Activated T-helper 2 cell treated with anti-CD3 and anti-CD28 coated beads, Interferon-gamma antibody, Interleukin-2, Interleukin-4, amounts not matched to agents 10 μg/mL and 5 μg/mL and 100 μg/mL, durations not matched to agents 14 hours and 24 hours and 36 hours (primary cell): ENCODE data around the gene CCDC102A. TPM values are rescaled to one million over a fixed set of nuclear protein-coding genes. Genes with fewer than 3 reads are reported as not detected.
A peak's percentile ranks its signal among the peaks of the same experiment; 100 is the strongest.

Experiments used
- DNase-seq: peaks from one replicate; pipeline ENCODE4 v3.0.0; 2021; ENCODE audit warnings: low spot score
- H3K27ac Mint-ChIP-seq: one replicate; pipeline ENCODE4 v1.8.0; 2021; ENCODE audit warnings: mixed read lengths
- H3K27me3 Mint-ChIP-seq: one replicate; pipeline ENCODE4 v1.8.0; 2021; ENCODE audit warnings: low read depth, mixed read lengths
- H3K36me3 Mint-ChIP-seq: one replicate; pipeline ENCODE4 v1.8.0; 2021; ENCODE audit warnings: low read depth, mixed read lengths
- H3K4me1 Mint-ChIP-seq: one replicate; pipeline ENCODE4 v1.8.0; 2021; ENCODE audit warnings: low read depth, mixed read lengths
- H3K4me3 Mint-ChIP-seq: one replicate; pipeline ENCODE4 v1.8.0; 2021; ENCODE audit warnings: low read depth, mild to moderate bottlenecking, moderate library complexity, mixed read lengths
- H3K9me3 Mint-ChIP-seq: one replicate; pipeline ENCODE4 v1.8.0; 2021; ENCODE audit warnings: mixed read lengths
- intact Hi-C: fragments of 100-400 bp; cut with micrococcal nuclease; formaldehyde crosslinking; loops from one replicate; pipeline ENCODE4 v1.15.1; 2023
- total RNA-seq: library from RNA; stranded (reverse); gene quantifications from 2 replicates; pipeline ENCODE4 v1.2.3, GENCODE V29; 2022

The CCDC102A gene
- total RNA-seq, 1 donor from 2014 or later: 6.8 TPM

GRCh38 chr16:57471852-57472664, 64.3 kb downstream of the CCDC102A start:
- H3K9me3 Mint-ChIP-seq: no peaks in the 10 kb centered on the region
- peaks cover 44% of the 10 kb centered on the region for H3K36me3 Mint-ChIP-seq
- no peaks in the 10 kb centered on the region for H3K27me3 Mint-ChIP-seq
- no peak for DNase-seq
- H3K4me1 Mint-ChIP-seq: peaks cover 15% of the 10 kb centered on the region
- no peak overlapping the region for H3K27ac Mint-ChIP-seq
- H3K4me3 Mint-ChIP-seq: no peak overlapping the region
- intact Hi-C loops: no loop called here

- Mint-ChIP-seq H3K36me3 (peaks cover 45% of the 10 kb centered on the region), H3K9me3 (no peaks in the 10 kb centered on the region), H3K4me3 (no peak overlapping the region), H3K27me3 (no peaks in the 10 kb centered on the region), H3K4me1 (peaks cover 12% of the 10 kb centered on the region), H3K27ac (no peak overlapping the region)
- intact Hi-C loops: no loop called here
- no peak for DNase-seq
Observed at GRCh38 chr16:57471209-57471608, 65.2 kb downstream of the CCDC102A start.

DNA sequence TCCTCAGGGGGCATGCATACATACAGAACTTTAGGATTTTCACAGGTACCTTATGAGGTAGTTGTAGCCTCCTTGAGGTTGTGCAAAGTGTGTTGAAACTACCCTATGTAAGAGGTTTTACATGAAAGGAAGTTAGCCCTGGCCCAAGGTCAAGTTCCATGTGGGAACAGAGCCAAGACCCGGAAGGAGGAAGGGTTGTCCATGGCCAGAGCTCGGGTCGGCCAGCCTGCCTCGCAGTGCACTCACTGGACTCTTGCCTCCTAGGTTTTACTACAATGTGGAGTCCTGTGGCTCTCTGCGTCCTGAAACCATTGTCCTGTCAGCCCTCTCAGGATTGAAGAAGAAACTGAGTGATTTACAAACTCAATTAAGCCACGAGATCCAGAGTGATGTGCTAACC, 65.7 kb downstream of the CCDC102A start:
- intact Hi-C loops: no loop called here
- Mint-ChIP-seq H3K9me3 (no peaks in the 10 kb centered on the region), H3K36me3 (peaks cover 50% of the 10 kb centered on the region), H3K27ac (no peak overlapping the region), H3K4me1 (peaks cover 10% of the 10 kb centered on the region), H3K4me3 (no peak overlapping the region), H3K27me3 (no peaks in the 10 kb centered on the region)
- no peak for DNase-seq

DNA sequence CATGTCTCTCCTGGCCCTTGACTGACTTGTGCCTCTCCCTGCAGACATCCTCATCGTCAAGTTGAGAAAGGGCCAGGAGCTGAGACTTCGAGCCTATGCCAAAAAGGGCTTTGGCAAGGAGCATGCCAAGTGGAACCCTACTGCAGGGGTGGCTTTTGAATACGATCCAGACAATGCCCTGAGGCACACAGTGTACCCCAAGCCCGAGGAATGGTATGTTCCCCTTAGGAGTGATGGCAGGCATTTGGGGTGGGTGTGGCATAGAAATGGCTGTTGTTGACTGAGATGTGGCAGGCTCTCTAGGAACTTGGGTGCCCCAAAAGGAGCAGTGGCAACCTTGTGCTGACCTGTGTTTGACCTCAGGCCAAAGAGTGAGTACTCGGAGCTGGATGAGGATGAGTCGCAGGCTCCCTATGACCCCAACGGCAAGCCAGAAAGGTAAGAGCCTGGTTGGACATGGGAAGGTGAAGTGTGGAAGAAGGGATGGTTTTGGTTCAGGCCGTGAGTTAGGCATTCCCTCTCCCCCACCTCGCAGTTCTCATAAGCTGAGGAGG, 66.4 kb downstream of the CCDC102A start:
- H3K36me3 Mint-ChIP-seq: peaks cover 57% of the 10 kb centered on the region
- no peak overlapping the region for H3K4me3 Mint-ChIP-seq
- H3K9me3 Mint-ChIP-seq: no peaks in the 10 kb centered on the region
- no peak overlapping the region for H3K27ac Mint-ChIP-seq
- no peak for DNase-seq
- peaks cover 9% of the 10 kb centered on the region for H3K4me1 Mint-ChIP-seq
- H3K27me3 Mint-ChIP-seq: no peaks in the 10 kb centered on the region
- intact Hi-C loops: no loop called here

DNA sequence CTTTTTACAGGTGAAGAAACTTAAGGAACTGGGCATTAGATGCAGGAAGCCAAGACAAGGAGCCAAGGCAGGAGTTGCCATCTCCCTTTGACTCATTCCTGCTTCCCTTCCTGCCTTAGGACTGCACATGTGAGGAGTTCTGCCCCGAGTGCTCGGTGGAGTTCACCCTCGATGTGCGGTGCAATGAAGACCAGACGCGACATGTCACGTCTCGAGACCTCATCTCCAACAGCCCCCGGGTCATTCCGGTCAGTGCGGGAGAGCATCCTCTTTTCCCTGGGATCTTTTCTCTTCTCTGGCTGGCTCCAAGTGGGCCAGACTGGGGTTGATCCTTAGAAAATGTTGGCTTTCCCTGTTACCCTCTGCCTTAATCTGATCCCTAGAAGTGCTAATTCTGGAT, 67.3 kb downstream of the CCDC102A start:
- no peaks in the 10 kb centered on the region for H3K9me3 Mint-ChIP-seq
- peaks cover 14% of the 10 kb centered on the region for H3K4me1 Mint-ChIP-seq
- no peak overlapping the region for H3K27ac Mint-ChIP-seq
- H3K27me3 Mint-ChIP-seq: no peaks in the 10 kb centered on the region
- no peak for DNase-seq
- intact Hi-C loops: no loop called here
- no peak overlapping the region for H3K4me3 Mint-ChIP-seq
- H3K36me3 Mint-ChIP-seq: peaks cover 66% of the 10 kb centered on the region

DNA sequence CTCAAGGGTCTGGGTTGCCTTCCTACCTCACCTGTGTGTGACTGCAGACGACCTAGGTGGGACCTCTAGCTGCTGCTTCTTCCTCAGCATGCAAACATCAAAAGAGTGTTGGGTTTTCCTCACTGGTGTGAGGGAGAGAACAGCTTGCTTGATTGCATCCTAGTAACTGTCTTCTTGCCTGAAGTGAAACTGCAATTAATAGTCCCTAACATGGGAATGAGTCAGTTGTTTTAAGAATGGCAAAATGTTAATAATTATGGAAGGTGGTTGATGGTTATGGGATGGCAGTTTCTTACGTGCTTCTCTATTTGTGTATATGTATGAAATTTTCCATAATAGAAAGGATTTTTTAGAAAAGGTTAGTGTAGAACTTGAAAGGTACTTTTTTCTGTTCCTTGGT, 68.0 kb downstream of the CCDC102A start:
- DNase-seq: no peak
- Mint-ChIP-seq H3K4me1 (peaks cover 19% of the 10 kb centered on the region), H3K4me3 (no peak overlapping the region), H3K9me3 (no peaks in the 10 kb centered on the region), H3K27ac (no peak overlapping the region), H3K27me3 (no peaks in the 10 kb centered on the region), H3K36me3 (peaks cover 68% of the 10 kb centered on the region)
- intact Hi-C loops: no loop called here

DNA sequence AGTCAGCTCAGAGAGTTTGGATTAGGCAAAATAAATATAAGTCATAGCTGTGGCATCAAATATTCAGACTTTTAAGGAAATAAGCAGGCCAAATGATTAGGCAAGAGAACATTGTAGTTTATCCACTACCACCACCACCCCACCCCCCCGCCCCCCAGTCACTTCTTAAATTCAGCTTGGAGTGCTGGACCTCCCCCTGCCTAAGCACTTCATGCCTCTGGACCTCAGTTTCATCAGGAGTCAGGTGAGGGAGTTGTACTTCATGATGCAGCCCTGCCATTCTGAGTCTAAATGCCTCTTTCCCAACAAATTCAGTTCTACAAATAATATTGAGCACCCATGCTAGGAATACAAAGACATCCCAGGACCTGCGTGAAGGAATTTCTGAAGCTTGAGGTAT, 71.8 kb downstream of the CCDC102A start:
- intact Hi-C loops: no loop called here
- H3K27ac Mint-ChIP-seq: no peak overlapping the region

DNA sequence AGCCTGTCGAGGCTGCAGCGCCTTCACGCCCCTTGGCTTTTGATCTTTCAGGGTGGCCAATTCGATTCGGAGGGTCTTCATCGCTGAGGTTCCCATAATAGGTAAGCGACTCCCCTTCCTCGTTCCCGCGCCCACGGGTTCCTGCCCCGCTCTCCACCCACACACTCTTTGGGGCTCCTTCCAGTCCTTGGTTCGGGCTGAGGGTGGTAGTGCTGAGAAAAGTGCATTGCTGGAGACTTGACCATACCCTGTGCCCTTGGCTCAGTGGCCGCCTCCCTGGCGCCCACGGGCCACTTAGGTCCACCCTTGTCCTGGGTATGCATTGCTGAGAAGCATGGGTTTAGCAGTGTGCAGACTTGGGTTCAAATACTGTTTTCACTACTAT, 73.4 kb downstream of the CCDC102A start:
- peak overlapping the region; percentile 100 for H3K4me3 Mint-ChIP-seq
- H3K36me3 Mint-ChIP-seq: peaks cover 52% of the 10 kb centered on the region
- peaks cover 21% of the 10 kb centered on the region for H3K4me1 Mint-ChIP-seq
- intact Hi-C loops: loop anchor here (1.0 to 2.0 kb wide), 3 partner anchors 16 to 56 kb away; partner anchors contain the start of genes CIAPIN1 and COQ9
- peak overlapping the region; percentile 74 for H3K27ac Mint-ChIP-seq
- no peaks in the 10 kb centered on the region for H3K9me3 Mint-ChIP-seq
- no peaks in the 10 kb centered on the region for H3K27me3 Mint-ChIP-seq
- DNase-seq: no peak

More for the DNA sequence above, 71.8 kb downstream of the CCDC102A start:
- DNase-seq: no peak
- no peaks in the 10 kb centered on the region for H3K9me3 Mint-ChIP-seq
- no peaks in the 10 kb centered on the region for H3K27me3 Mint-ChIP-seq
- H3K36me3 Mint-ChIP-seq: peaks cover 67% of the 10 kb centered on the region
- no peak overlapping the region for H3K4me3 Mint-ChIP-seq
- H3K4me1 Mint-ChIP-seq: peaks cover 24% of the 10 kb centered on the region

- peak within 1 kb of the TSS; percentile 100 for H3K4me3 Mint-ChIP-seq
- no peaks in the 10 kb centered on the region for H3K9me3 Mint-ChIP-seq
- intact Hi-C loops: loop anchor here (1.0 to 2.0 kb wide), 3 partner anchors 15 to 56 kb away; partner anchors contain the start of genes CIAPIN1 and COQ9
- peaks cover 21% of the 10 kb centered on the region for H3K4me1 Mint-ChIP-seq
- H3K27me3 Mint-ChIP-seq: no peaks in the 10 kb centered on the region
- peak; percentile 89 for DNase-seq
- peaks cover 46% of the 10 kb centered on the region for H3K36me3 Mint-ChIP-seq
- peak within 1 kb of the TSS; percentile 100 for H3K27ac Mint-ChIP-seq
Observed at GRCh38 chr16:57462209-57462977, 74.0 kb downstream of the CCDC102A start, which contains the start of gene POLR2C. POLR2C (plus strand) TSS chr16:57462679; CDS start chr16:57462725, 46 bp downstream.

Other genes starting within 250 kb of the CCDC102A start
- gene CCL22, start 177.8 kb downstream of the CCDC102A start, total RNA-seq: 32.5 and 34.3 TPM in 2 replicates
- not detected in 2 replicates for gene CX3CL1, start 164.1 kb downstream of the CCDC102A start, total RNA-seq
- 0.37 and 1.3 TPM in 2 replicates for gene CCL17, start 131.8 kb downstream of the CCDC102A start, total RNA-seq
- gene CIAPIN1, start 89.2 kb downstream of the CCDC102A start, total RNA-seq: 66.8 and 73.1 TPM in 2 replicates
- 47.4 and 48.3 TPM in 2 replicates for gene COQ9, start 89.1 kb downstream of the CCDC102A start, total RNA-seq
- gene POLR2C, start 73.9 kb downstream of the CCDC102A start, total RNA-seq: 73.6 and 75.6 TPM in 2 replicates
- gene DOK4, start 50.1 kb downstream of the CCDC102A start, total RNA-seq: 5.7 and 6.6 TPM in 2 replicates
- 2.1 and 2.8 TPM in 2 replicates for gene ADGRG5, start 6.1 kb upstream of the CCDC102A start, total RNA-seq
- 1.8 and 1.9 TPM in 2 replicates for gene ADGRG1, start 92.1 kb upstream of the CCDC102A start, total RNA-seq
- gene ADGRG3, start 131.7 kb upstream of the CCDC102A start, total RNA-seq: not detected in 2 replicates
- not detected in 2 replicates for gene DRC7, start 158.2 kb upstream of the CCDC102A start, total RNA-seq
- 34.1 and 35.4 TPM in 2 replicates for gene KATNB1, start 199.2 kb upstream of the CCDC102A start, total RNA-seq